Gastroesophageal sphincter (tissue), 3 donors: ENCODE measurements around the gene SH3BP5.

ENCODE experiments used
- POLR2A ChIP-seq, 2 donors: fragments of 450-650 bp; IDR thresholded peaks; one replicate each; pipeline ENCODE4 v1.6.1; 2017; ENCODE audit warnings: antibody characterized with exemption in 2 of 2, mild to moderate bottlenecking in 2 of 2, moderate library complexity in 1 of 2
- POLR2AphosphoS5 ChIP-seq: sonication (generic); formaldehyde crosslinking; IDR thresholded peaks from one replicate; pipeline ENCODE4 v1.6.1; 2017; ENCODE audit warnings: antibody characterized with exemption
- TF ChIP-seq, protein P1 (sequence below), 4 experiments: fragments of 200-600 bp in 2 of 4; fragments of 450-650 bp in 2 of 4; sonication (generic) in 1 of 4; IDR thresholded peaks; one replicate each; pipeline ENCODE4 v1.5.1; 2017 to 2019; ENCODE audit warnings: antibody characterized with exemption in 4 of 4, mild to moderate bottlenecking in 2 of 4, moderate library complexity in 2 of 4

DNA sequence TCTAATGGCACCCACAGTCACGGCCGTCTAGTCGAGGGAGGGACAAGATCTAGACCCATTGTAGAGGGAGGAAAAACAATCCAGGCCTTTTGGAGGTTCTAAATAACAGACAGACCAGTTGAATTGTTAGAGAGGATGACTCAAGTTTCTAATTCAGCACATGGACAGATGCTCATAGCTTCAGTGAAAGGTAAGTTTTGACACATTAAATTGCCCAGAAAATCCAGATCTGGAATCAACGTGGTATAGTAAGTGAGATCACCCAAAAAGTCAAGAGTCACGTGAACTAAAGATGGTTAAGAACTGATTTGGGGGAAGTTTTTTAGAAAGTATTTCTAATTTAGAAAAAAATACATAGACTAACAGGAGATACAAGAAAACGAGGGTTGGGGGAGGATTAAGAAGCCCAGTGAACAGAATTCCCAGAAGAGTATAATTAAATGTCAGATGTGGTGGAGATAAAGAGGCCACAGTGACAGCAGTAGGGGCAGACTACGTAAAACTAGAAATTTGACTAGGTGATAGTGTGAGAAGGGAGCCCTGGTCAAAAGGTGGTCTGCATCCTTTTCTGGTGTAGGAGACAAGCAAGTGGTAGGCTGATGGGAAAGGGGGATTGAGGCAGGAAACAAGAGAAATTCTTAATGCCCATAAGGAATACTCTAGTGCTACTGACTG, 79.2 kb downstream of the SH3BP5 start:
- TF ChIP-seq, protein P1, sequence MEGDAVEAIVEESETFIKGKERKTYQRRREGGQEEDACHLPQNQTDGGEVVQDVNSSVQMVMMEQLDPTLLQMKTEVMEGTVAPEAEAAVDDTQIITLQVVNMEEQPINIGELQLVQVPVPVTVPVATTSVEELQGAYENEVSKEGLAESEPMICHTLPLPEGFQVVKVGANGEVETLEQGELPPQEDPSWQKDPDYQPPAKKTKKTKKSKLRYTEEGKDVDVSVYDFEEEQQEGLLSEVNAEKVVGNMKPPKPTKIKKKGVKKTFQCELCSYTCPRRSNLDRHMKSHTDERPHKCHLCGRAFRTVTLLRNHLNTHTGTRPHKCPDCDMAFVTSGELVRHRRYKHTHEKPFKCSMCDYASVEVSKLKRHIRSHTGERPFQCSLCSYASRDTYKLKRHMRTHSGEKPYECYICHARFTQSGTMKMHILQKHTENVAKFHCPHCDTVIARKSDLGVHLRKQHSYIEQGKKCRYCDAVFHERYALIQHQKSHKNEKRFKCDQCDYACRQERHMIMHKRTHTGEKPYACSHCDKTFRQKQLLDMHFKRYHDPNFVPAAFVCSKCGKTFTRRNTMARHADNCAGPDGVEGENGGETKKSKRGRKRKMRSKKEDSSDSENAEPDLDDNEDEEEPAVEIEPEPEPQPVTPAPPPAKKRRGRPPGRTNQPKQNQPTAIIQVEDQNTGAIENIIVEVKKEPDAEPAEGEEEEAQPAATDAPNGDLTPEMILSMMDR (IDR thresholded peaks at IDR 0.05), result no peak
- TF ChIP-seq POLR2A (IDR thresholded peaks at IDR 0.05) (no peak), POLR2AphosphoS5 (no peak)
